ENCODE results near the gene C9orf43. TPM values are rescaled to one million over a fixed set of nuclear protein-coding genes. Genes with fewer than 3 reads are reported as not detected.

Gene C9orf43
- total and polyA plus RNA-seq, 12 donors = 0.65 to 5.1 (median 1.8) TPM

GRCh38 chr9:113476511-113476916 lies 66.0 kb downstream of the C9orf43 start:
- Histone ChIP-seq H3K27me3 (no peaks in the 10 kb centered on the region), H3K27ac (no peak overlapping the region), H3K9me3 (replicated peaks in 1 of 3) (no peaks in the 10 kb centered on the region), H3K4me3 (no peak overlapping the region), H3K4me1 (replicated peaks in 1 of 2) (no peaks in the 10 kb centered on the region), H3K36me3 (replicated peaks in 1 of 2) (no peaks in the 10 kb centered on the region)
- WGBS, 4 donors = 83 to 100% (median 85%) methylated on average over 1 to 4 of the region's 4 CpGs
- peak in 3 of 7 donors; percentile 13 to 27 (median 17) for DNase-seq
- intact Hi-C loops (cut with DNase I) = no loop called here
- TF ChIP-seq POLR2A (IDR thresholded peaks at IDR 0.05) (no peak), CTCF (IDR thresholded peaks at IDR 0.05) (no peak)

GRCh38 chr9:113477058-113477457 lies 66.5 kb downstream of the C9orf43 start:
- peak in 3 of 7 donors; percentile 4 to 14 (median 10) for DNase-seq
- no peak for TF ChIP-seq CTCF (IDR thresholded peaks at IDR 0.05)
- Histone ChIP-seq H3K36me3 (replicated peaks in 1 of 2) (no peaks in the 10 kb centered on the region), H3K4me1 (replicated peaks in 1 of 2) (no peaks in the 10 kb centered on the region), H3K4me3 (no peak overlapping the region), H3K9me3 (replicated peaks in 1 of 3) (no peaks in the 10 kb centered on the region), H3K27me3 (no peaks in the 10 kb centered on the region), H3K27ac (no peak overlapping the region)
- intact Hi-C loops (cut with DNase I) = no loop called here
- 95 to 97% (median 96%) methylated on average over 4 of the region's 4 CpGs for WGBS, 4 donors

GRCh38 chr9:113477661-113478060 lies 67.1 kb downstream of the C9orf43 start:
- no peak overlapping the region for H3K4me3 ChIP-seq
- H3K9me3 ChIP-seq (replicated peaks in 1 of 3) = no peaks in the 10 kb centered on the region
- H3K27ac ChIP-seq = no peak overlapping the region
- TF ChIP-seq CTCF (IDR thresholded peaks at IDR 0.05) = no peak
- TF ChIP-seq POLR2A (IDR thresholded peaks at IDR 0.05) = no peak
- intact Hi-C loops (cut with DNase I) = no loop called here
- no peaks in the 10 kb centered on the region for H3K4me1 ChIP-seq (replicated peaks in 1 of 2)
- 88 to 96% (median 94%) methylated on average over 5 of the region's 5 CpGs for WGBS, 4 donors
- no peaks in the 10 kb centered on the region for H3K27me3 ChIP-seq
- DNase-seq = peak in 2 of 7 donors; percentile 7
- H3K36me3 ChIP-seq (replicated peaks in 1 of 2) = no peaks in the 10 kb centered on the region

GRCh38 chr9:113479174-113479621 lies 68.7 kb downstream of the C9orf43 start:
- intact Hi-C loops (cut with DNase I) = no loop called here
- H3K4me3 ChIP-seq = no peak overlapping the region
- peak in 1 of 7 donors; percentile 37 for DNase-seq
- no peaks in the 10 kb centered on the region for H3K36me3 ChIP-seq (replicated peaks in 1 of 2)
- H3K4me1 ChIP-seq (replicated peaks in 1 of 2) = peaks cover 5 to 8% of the 10 kb centered on the region in 2 donors
- WGBS, 4 donors = 80 to 89% (median 85%) methylated on average over 2 to 7 of the region's 7 CpGs
- no peaks in the 10 kb centered on the region for H3K27me3 ChIP-seq
- H3K27ac ChIP-seq = no peak overlapping the region
- no peak for TF ChIP-seq CTCF (IDR thresholded peaks at IDR 0.05)
- no peak for TF ChIP-seq POLR2A (IDR thresholded peaks at IDR 0.05)
- H3K9me3 ChIP-seq (replicated peaks in 1 of 3) = no peaks in the 10 kb centered on the region

Other genes starting within 250 kb of the C9orf43 start
- gene FKBP15, start 189.5 kb upstream of the C9orf43 start, total RNA-seq = 10 to 100 TPM; 22.2 to 38.1 (median 29.0) TPM
- gene FKBP15, start 189.5 kb upstream of the C9orf43 start, polyA plus RNA-seq = 10 to 100 TPM; 14.1 to 30.2 (median 16.0) TPM
- gene SLC31A1, start 189.2 kb upstream of the C9orf43 start, total RNA-seq = 10 to 100 TPM; 19.8 to 99.5 (median 32.3) TPM
- 100 to 1,000 TPM in 1 of 3 donors, 10 to 100 TPM in 2; 10.2 to 105 (median 16.3) TPM for gene SLC31A1, start 189.2 kb upstream of the C9orf43 start, polyA plus RNA-seq
- 10 to 100 TPM; 25.7 to 44.7 (median 28.7) TPM for gene CDC26, start 135.2 kb upstream of the C9orf43 start, total RNA-seq
- gene CDC26, start 135.2 kb upstream of the C9orf43 start, polyA plus RNA-seq = 10 to 100 TPM; 26.7 to 63.7 (median 29.8) TPM
- gene PRPF4, start 135.1 kb upstream of the C9orf43 start, total RNA-seq = 10 to 100 TPM; 14.3 to 46.3 (median 23.1) TPM
- gene PRPF4, start 135.1 kb upstream of the C9orf43 start, polyA plus RNA-seq = 10 to 100 TPM in 2 of 3 donors, 1 to 10 TPM in 1; 9.6 to 37.9 (median 11.7) TPM
- gene RNF183, start 107.4 kb upstream of the C9orf43 start, total RNA-seq = under 1 TPM in 1 of 9 donors, not detected in 8; 0.11 TPM
- under 1 TPM; 0.24 to 0.48 (median 0.29) TPM for gene RNF183, start 107.4 kb upstream of the C9orf43 start, polyA plus RNA-seq
- 10 to 100 TPM in 2 of 9 donors, 1 to 10 TPM in 7; 3.1 to 16.5 (median 7.0) TPM for gene WDR31, start 70.5 kb upstream of the C9orf43 start, total RNA-seq
- 10 to 100 TPM in 1 of 3 donors, 1 to 10 TPM in 2; 5.8 to 12.0 (median 9.3) TPM for gene WDR31, start 70.5 kb upstream of the C9orf43 start, polyA plus RNA-seq
- 10 to 100 TPM in 2 of 9 donors, 1 to 10 TPM in 6, under 1 TPM in 1; 0.89 to 18.6 (median 5.2) TPM for gene BSPRY, start 61.2 kb upstream of the C9orf43 start, total RNA-seq
- gene BSPRY, start 61.2 kb upstream of the C9orf43 start, polyA plus RNA-seq = 1 to 10 TPM; 1.4 to 3.2 (median 1.5) TPM
- gene HDHD3, start 33.8 kb upstream of the C9orf43 start, total RNA-seq = 100 to 1,000 TPM; 117 to 343 (median 208) TPM
- gene HDHD3, start 33.8 kb upstream of the C9orf43 start, polyA plus RNA-seq = 100 to 1,000 TPM in 2 of 3 donors, 10 to 100 TPM in 1; 89.1 to 300 (median 180) TPM
- gene ALAD, start 9.5 kb upstream of the C9orf43 start, total RNA-seq = 100 to 1,000 TPM in 8 of 9 donors, 10 to 100 TPM in 1; 49.2 to 348 (median 242) TPM
- 100 to 1,000 TPM; 112 to 244 (median 150) TPM for gene ALAD, start 9.5 kb upstream of the C9orf43 start, polyA plus RNA-seq
- gene POLE3, start 72 bp upstream of the C9orf43 start, total RNA-seq = 10 to 100 TPM; 40.2 to 73.5 (median 43.5) TPM
- gene POLE3, start 72 bp upstream of the C9orf43 start, polyA plus RNA-seq = 10 to 100 TPM; 14.9 to 79.1 (median 23.6) TPM
- 100 to 1,000 TPM in 3 of 9 donors, 10 to 100 TPM in 6; 42.9 to 126 (median 77.9) TPM for gene RGS3, start 53.0 kb downstream of the C9orf43 start, total RNA-seq
- 10 to 100 TPM; 34.5 to 64.9 (median 53.5) TPM for gene RGS3, start 53.0 kb downstream of the C9orf43 start, polyA plus RNA-seq